Activated CD4-positive, alpha-beta T cell treated with anti-CD3 and anti-CD28 coated beads, Interleukin-2, amount 10 ng/mL, durations not matched to agents 7 days and 5 days (primary cell): ENCODE measurements around the gene FHIT. TPM values are rescaled to one million over a fixed set of nuclear protein-coding genes. Genes with fewer than 3 reads are reported as not detected.
A peak's percentile ranks its signal among the peaks of the same experiment; 100 is the strongest.

Source experiments
- CTCF ChIA-PET: fragments of 350-600 bp; sonication (Branson Sonifier 250); formaldehyde crosslinking; loops from one replicate; lab custom pipeline; 2021; ENCODE audit warnings: antibody characterized with exemption; lab: Charles Lee
- POLR2A ChIA-PET: fragments of 350-600 bp; sonication (Branson Sonifier 250); formaldehyde crosslinking; loops from one replicate; lab custom pipeline; 2021; ENCODE audit warnings: antibody characterized with exemption; lab: Charles Lee
- DNase-seq: peaks from one replicate; pipeline ENCODE4 v3.0.0-alpha.2; 2020
- H3K27ac Mint-ChIP-seq: one replicate; pipeline ENCODE4 v1.8.0; 2021; ENCODE audit warnings: mild to moderate bottlenecking, moderate library complexity, mixed read lengths
- H3K27me3 Mint-ChIP-seq: one replicate; pipeline ENCODE4 v1.8.0; 2021; ENCODE audit warnings: mixed read lengths
- H3K36me3 Mint-ChIP-seq: one replicate; pipeline ENCODE4 v1.8.0; 2021; ENCODE audit warnings: low read depth, mixed read lengths
- H3K4me1 Mint-ChIP-seq: one replicate; pipeline ENCODE4 v1.8.0; 2021; ENCODE audit warnings: mixed read lengths
- H3K4me3 Mint-ChIP-seq: one replicate; pipeline ENCODE4 v1.8.0; 2021; ENCODE audit warnings: mild to moderate bottlenecking, moderate library complexity, mixed read lengths
- H3K9me3 Mint-ChIP-seq: one replicate; pipeline ENCODE4 v1.8.0; 2021; ENCODE audit warnings: mixed read lengths
- total RNA-seq, 2 experiments: library from RNA; stranded (reverse); gene quantifications; one replicate each; pipeline ENCODE4 v1.2.3, GENCODE V29; 2021

Gene FHIT
- total RNA-seq, 2 experiments from 2014 or later, result 39.4 to 41.2 TPM

GRCh38 chr3:59737241-59737640, 1514.0 kb downstream of the FHIT start:
- Mint-ChIP-seq H3K36me3 (peaks cover 11% of the 10 kb centered on the region), H3K4me3 (no peak overlapping the region), H3K27me3 (peaks cover 2% of the 10 kb centered on the region), H3K4me1 (peaks cover 20% of the 10 kb centered on the region), H3K27ac (no peak overlapping the region), H3K9me3 (no peaks in the 10 kb centered on the region)
- no peak for DNase-seq
- ChIA-PET POLR2A (no interaction called here), CTCF (interaction anchor here (0.8 to 1.3 kb wide), 3 partner anchors 9 to 36 kb away, joined by 3 read pairs; no protein-coding TSS in a partner anchor)

- no peak overlapping the region for H3K27ac Mint-ChIP-seq
- ChIA-PET CTCF (no interaction called here), POLR2A (no interaction called here)
- no peaks in the 10 kb centered on the region for H3K9me3 Mint-ChIP-seq
- H3K4me1 Mint-ChIP-seq, result peaks cover 37% of the 10 kb centered on the region
- H3K27me3 Mint-ChIP-seq, result no peaks in the 10 kb centered on the region
- peaks cover 3% of the 10 kb centered on the region for H3K36me3 Mint-ChIP-seq
- H3K4me3 Mint-ChIP-seq, result no peak overlapping the region
- no peak for DNase-seq
Observed at GRCh38 chr3:59734061-59734460, 1517.2 kb downstream of the FHIT start.

- ChIA-PET POLR2A (no interaction called here), CTCF (interaction anchor here (0.8 to 1.0 kb wide), 2 partner anchors 40 to 426 kb away, joined by 3 read pairs; no protein-coding TSS in a partner anchor)
- H3K27ac Mint-ChIP-seq, result peak overlapping the region; percentile 70
- H3K4me1 Mint-ChIP-seq, result peaks cover 37% of the 10 kb centered on the region
- H3K9me3 Mint-ChIP-seq, result no peaks in the 10 kb centered on the region
- no peaks in the 10 kb centered on the region for H3K27me3 Mint-ChIP-seq
- DNase-seq, result peak; percentile 8
- peaks cover 3% of the 10 kb centered on the region for H3K36me3 Mint-ChIP-seq
- no peak overlapping the region for H3K4me3 Mint-ChIP-seq
Observed at GRCh38 chr3:59733041-59733809, 1518.0 kb downstream of the FHIT start.

DNA sequence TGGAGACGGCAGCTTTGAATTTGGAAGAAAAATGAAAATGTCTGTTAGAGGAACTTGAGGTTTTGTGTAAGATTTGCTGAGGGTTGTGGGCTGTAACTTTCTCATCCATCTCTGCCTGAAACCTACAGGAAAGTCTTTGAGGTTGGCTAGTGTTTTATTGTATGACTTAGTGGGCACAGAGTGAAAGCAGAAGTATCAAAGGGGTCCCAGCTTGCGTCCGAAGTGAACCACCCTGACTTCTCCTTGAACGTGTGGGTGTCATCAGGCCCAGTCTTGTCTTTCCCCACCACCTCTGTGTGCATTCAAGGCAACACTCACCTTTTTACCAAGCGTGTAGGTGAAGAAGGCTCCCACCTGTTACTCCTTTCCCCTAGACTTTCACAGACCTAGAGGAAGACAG, 1519.3 kb downstream of the FHIT start:
- Mint-ChIP-seq H3K9me3 (peaks cover under 1% of the 10 kb centered on the region), H3K36me3 (peaks cover 4% of the 10 kb centered on the region), H3K4me3 (peak overlapping the region; percentile 1), H3K4me1 (peaks cover 48% of the 10 kb centered on the region), H3K27me3 (no peaks in the 10 kb centered on the region), H3K27ac (peak overlapping the region; percentile 58)
- POLR2A ChIA-PET, result no interaction called here
- DNase-seq, result no peak
- CTCF ChIA-PET, result no interaction called here

GRCh38 chr3:59730591-59730990, 1520.7 kb downstream of the FHIT start:
- CTCF ChIA-PET, result no interaction called here
- Mint-ChIP-seq H3K4me1 (peaks cover 59% of the 10 kb centered on the region), H3K27me3 (no peaks in the 10 kb centered on the region), H3K4me3 (no peak overlapping the region), H3K36me3 (peaks cover 8% of the 10 kb centered on the region), H3K27ac (no peak overlapping the region), H3K9me3 (peaks cover 2% of the 10 kb centered on the region)
- POLR2A ChIA-PET, result no interaction called here
- DNase-seq, result no peak

- no peaks in the 10 kb centered on the region for H3K27me3 Mint-ChIP-seq
- CTCF ChIA-PET, result interaction anchor here (1.0 kb wide), 1 partner anchor 8 kb away, joined by 3 read pairs; no protein-coding TSS in a partner anchor
- H3K4me3 Mint-ChIP-seq, result no peak overlapping the region
- peaks cover 54% of the 10 kb centered on the region for H3K4me1 Mint-ChIP-seq
- POLR2A ChIA-PET, result no interaction called here
- DNase-seq, result no peak
- peaks cover 11% of the 10 kb centered on the region for H3K9me3 Mint-ChIP-seq
- peaks cover 17% of the 10 kb centered on the region for H3K36me3 Mint-ChIP-seq
- no peak overlapping the region for H3K27ac Mint-ChIP-seq
Observed at GRCh38 chr3:59728587-59728908, 1522.7 kb downstream of the FHIT start.

DNA sequence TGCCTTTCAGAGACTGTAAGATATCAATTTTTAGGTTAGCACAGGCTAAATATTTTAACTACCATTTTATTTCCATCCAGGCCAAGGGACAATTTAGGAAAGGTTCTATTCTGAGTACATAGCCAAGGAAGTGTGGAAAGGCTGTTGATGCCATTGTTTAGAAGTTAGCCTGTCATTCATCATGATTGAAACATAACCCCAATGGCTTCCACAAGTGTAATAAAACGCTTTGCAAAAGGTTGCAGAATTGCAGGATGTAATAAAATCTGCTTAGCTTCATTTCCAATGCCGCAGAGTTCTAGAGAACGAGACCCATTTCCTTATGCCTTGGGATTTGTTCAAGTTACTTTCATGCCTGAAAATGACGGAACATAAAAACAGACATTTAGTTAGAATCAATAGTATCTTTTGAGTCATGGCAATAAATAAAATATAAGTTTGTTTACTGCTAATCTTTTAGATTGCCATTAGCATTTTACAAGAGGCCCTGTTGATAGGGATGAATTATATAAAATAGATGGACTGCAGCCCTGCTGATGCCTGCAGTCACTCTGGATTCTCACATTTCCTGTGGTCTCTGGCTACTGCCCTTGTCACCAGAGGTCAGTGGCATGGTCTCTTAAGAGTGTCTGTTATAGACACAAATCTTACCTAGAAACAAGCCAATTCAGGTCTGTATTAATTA, 1523.2 kb downstream of the FHIT start:
- ChIA-PET CTCF (interaction anchor here (1.0 kb wide), 1 partner anchor 9 kb away, joined by 3 read pairs; no protein-coding TSS in a partner anchor), POLR2A (no interaction called here)

DNA sequence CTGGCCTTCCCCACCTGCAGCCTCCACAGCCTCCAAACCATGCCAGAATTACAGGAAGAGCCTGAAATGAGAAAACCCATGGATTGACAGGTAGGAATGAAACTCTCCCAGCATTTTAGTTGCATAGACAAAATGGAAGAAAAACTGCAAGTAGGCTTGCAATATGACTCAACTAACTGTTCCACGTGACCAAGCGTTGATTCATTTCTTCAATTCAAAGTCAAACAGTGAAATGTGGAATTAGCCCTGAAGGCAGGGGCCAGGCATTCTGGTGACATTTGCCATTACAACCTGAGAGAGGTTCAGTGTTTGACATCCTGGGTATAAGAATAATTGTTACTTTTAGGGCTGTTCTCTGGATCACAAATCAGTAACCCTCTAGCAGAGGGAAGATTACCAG, 1525.0 kb downstream of the FHIT start:
- H3K4me3 Mint-ChIP-seq, result no peak overlapping the region

More for the DNA sequence above, 1523.2 kb downstream of the FHIT start:
- Mint-ChIP-seq H3K9me3 (peaks cover 11% of the 10 kb centered on the region), H3K27me3 (no peaks in the 10 kb centered on the region), H3K4me3 (no peak overlapping the region), H3K27ac (no peak overlapping the region), H3K36me3 (peaks cover 17% of the 10 kb centered on the region), H3K4me1 (peaks cover 49% of the 10 kb centered on the region)
- DNase-seq, result no peak

DNA sequence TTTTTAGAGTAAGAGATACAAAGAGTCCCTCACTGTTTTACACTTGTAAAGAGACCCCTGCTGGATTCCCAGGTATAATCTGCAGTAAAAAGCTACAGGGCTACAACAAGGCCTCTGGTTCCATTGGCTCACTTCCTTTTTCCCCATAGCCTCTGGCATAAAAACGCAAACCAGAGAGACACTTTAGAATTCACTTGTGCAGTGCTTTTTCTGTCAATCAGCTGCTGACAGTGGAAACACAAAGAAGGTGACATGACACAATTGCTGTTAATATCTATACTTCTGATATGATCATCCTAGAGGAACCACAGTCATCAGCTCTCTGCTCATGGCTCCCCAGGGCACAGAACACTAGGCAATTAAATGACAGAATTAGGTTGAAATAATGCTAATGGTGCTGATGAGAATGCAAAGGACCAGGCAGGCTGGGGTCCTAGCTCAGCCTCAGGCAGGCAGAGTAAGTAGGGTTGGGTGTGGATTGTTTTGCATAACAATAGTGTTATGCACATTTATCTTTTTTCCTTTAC, 1533.5 kb downstream of the FHIT start:
- Mint-ChIP-seq H3K36me3 (peaks cover 9% of the 10 kb centered on the region), H3K4me1 (no peaks in the 10 kb centered on the region), H3K9me3 (peaks cover 10% of the 10 kb centered on the region), H3K27me3 (peaks cover 5% of the 10 kb centered on the region), H3K27ac (no peak overlapping the region), H3K4me3 (no peak overlapping the region)
- no peak for DNase-seq
- ChIA-PET CTCF (interaction anchor here (1.3 kb wide), 1 partner anchor 8 kb away, joined by 4 read pairs; no protein-coding TSS in a partner anchor), POLR2A (no interaction called here)

More for the DNA sequence above, 1525.0 kb downstream of the FHIT start:
- CTCF ChIA-PET, result no interaction called here
- POLR2A ChIA-PET, result no interaction called here
- Mint-ChIP-seq H3K27ac (no peak overlapping the region), H3K4me1 (peaks cover 31% of the 10 kb centered on the region), H3K36me3 (peaks cover 16% of the 10 kb centered on the region), H3K9me3 (peaks cover 11% of the 10 kb centered on the region), H3K27me3 (no peaks in the 10 kb centered on the region)
- DNase-seq, result no peak

- H3K36me3 Mint-ChIP-seq, result peaks cover 14% of the 10 kb centered on the region
Observed at GRCh38 chr3:59714066-59714465, 1537.2 kb downstream of the FHIT start.

DNA sequence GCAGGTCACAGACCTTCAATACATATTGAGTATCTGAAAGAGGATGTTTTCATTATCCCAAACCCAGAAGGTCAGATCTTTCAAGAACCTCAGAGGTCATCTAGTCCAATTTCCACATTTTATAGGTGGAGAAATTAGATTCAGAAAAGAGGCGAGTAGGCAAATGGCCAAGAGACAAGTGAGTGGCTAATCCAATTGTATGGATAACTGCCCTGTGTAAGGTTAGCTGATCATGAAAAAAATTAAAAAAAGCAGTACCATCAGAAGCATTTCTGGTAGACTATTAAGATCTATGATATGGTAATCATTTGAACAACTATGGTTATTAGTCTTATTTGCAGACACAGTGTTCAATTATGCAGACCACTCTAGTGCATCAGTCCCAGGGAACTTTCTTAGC, 1540.7 kb downstream of the FHIT start:
- H3K27me3 Mint-ChIP-seq, result peaks cover 2% of the 10 kb centered on the region
- POLR2A ChIA-PET, result no interaction called here
- peaks cover 18% of the 10 kb centered on the region for H3K36me3 Mint-ChIP-seq
- H3K9me3 Mint-ChIP-seq, result peaks cover 19% of the 10 kb centered on the region
- H3K27ac Mint-ChIP-seq, result no peak overlapping the region
- peaks cover 3% of the 10 kb centered on the region for H3K4me1 Mint-ChIP-seq
- DNase-seq, result no peak
- CTCF ChIA-PET, result interaction anchor here (1.7 kb wide), 1 partner anchor 8 kb away, joined by 4 read pairs; no protein-coding TSS in a partner anchor
- H3K4me3 Mint-ChIP-seq, result no peak overlapping the region

More at GRCh38 chr3:59714066-59714465, 1537.2 kb downstream of the FHIT start:
- CTCF ChIA-PET, result interaction anchor here (0.9 to 1.1 kb wide), 2 partner anchors 10 to 12 kb away, joined by 3 to 4 read pairs; no protein-coding TSS in a partner anchor
- peaks cover 3% of the 10 kb centered on the region for H3K4me1 Mint-ChIP-seq
- peaks cover 3% of the 10 kb centered on the region for H3K27me3 Mint-ChIP-seq
- no peak for DNase-seq
- peaks cover 17% of the 10 kb centered on the region for H3K9me3 Mint-ChIP-seq
- POLR2A ChIA-PET, result no interaction called here
- H3K4me3 Mint-ChIP-seq, result no peak overlapping the region
- H3K27ac Mint-ChIP-seq, result no peak overlapping the region

- Mint-ChIP-seq H3K27me3 (peaks cover 2% of the 10 kb centered on the region), H3K36me3 (peaks cover 18% of the 10 kb centered on the region), H3K27ac (no peak overlapping the region), H3K4me3 (no peak overlapping the region), H3K4me1 (peaks cover 3% of the 10 kb centered on the region), H3K9me3 (peaks cover 19% of the 10 kb centered on the region)
- DNase-seq, result peak; percentile 58
- ChIA-PET POLR2A (no interaction called here), CTCF (interaction anchor here (1.7 kb wide), 1 partner anchor 8 kb away, joined by 4 read pairs; no protein-coding TSS in a partner anchor)
Observed at GRCh38 chr3:59709702-59710553, 1541.3 kb downstream of the FHIT start.
